Skin of body (tissue), 2 donors: ENCODE measurements around the gene MGAT1. TPM values are rescaled to one million over a fixed set of nuclear protein-coding genes. Genes with fewer than 3 reads are reported as not detected.
"Not testable (repeated sequence)": the region's sequence is repeated elsewhere in the genome, so short reads cannot be mapped to it uniquely, and the experiment has no call there.

ENCODE experiments used
- DNase-seq: peaks from one replicate; lab custom pipeline; 2025; lab: John Stamatoyannopoulos, UW
- total RNA-seq: library from RNA; depleted of rRNA; stranded (reverse); fragments of >200 nt; gene quantifications from one replicate; pipeline ENCODE4 v1.2.3, GENCODE V29; 2014

MGAT1 gene
- total RNA-seq, 1 donor from 2014 or later = 54.4 TPM

- DNase-seq = no peak
These were observed 4.4 kb upstream of the MGAT1 start for GRCh38 chr5:180807046-180807445.

DNA sequence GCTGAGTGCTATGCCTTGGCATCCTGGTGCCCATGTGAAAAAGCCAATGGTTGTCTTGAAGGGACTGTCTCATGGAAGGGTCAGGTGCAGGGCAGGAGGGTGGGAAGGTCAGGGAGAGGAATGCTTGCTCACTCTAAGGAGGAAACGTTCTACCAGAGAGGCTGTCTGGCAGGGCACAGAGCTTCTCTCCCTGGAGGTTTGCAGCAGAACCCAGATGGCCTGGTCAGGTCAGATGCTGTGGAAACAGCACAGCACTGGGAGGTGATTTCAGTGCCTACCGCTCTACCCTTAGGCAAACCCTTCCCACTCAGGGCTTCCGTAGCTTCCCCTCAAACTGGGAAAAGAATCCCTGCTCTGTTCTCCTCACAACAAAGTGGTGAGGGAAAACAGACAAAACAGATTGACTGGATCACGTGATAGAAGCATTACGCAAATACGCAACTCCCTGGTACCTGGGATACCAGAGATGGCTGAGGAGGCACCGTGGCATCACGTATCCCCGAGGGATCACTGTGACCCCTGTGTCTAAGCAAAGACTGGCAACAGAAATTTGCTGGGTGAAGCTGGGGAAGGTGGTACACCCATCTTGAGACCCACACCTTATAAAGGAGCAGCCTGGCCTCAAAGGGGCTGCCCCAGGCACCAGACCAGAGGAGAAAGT lies 3.9 kb upstream of the MGAT1 start:
- DNase-seq = no peak

DNA sequence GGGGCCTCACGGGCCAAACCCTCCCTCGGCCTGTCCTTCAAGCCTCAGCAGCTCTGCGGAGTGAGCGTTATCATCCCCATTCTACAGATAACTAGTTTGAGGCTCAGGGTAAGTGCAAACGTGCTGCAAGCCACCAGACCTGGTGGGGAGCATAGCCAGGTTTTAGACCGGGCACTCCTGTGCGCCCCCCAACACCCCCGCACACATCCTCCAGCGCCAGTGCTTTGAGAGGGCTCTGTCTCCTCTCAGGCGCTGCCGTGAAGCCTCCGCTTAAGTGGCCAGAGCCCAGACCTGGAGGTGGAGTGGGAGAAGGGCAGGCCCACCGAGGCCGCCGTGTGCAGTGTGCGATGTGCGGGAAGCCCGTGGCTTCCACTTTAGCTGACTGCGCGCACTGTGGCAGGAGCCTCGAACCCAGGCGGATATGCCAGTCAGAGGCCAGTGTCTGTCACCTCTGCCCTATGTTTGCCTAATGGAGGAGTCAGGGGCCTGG lies 1.6 kb upstream of the MGAT1 start:
- DNase-seq = no peak

- peak; percentile 51 for DNase-seq
These were observed 849 bp upstream of the MGAT1 start for GRCh38 chr5:180803181-180804128.

- DNase-seq = no peak
These were observed 846 bp downstream of the MGAT1 start for GRCh38 chr5:180801596-180802324.

GRCh38 chr5:180799902-180800801 lies 2.5 kb downstream of the MGAT1 start:
- DNase-seq = no peak

GRCh38 chr5:180799194-180799593 lies 3.4 kb downstream of the MGAT1 start:
- no peak for DNase-seq

DNA sequence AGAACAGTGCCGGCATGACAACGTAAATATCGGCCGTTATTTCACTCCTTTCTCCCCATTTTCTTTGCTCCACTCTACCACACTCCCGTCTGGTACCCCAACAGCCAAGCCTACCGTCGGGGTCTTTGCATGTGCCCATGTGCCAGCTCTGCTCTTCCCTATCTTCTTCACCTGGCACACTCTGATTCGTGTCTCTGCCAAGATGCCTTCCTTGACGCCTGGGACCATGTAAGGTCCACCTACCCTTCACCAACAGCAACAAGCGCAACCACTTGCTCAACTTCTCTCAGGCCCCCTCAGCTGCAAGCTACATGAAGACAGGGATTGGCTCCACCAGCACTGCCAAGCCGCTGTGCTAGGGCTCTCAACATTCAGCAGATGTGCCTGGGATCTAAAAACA lies 4.4 kb downstream of the MGAT1 start:
- DNase-seq = no peak

- DNase-seq = no peak
These were observed 5.1 kb downstream of the MGAT1 start for GRCh38 chr5:180797256-180798192.

GRCh38 chr5:180795771-180796313 lies 6.8 kb downstream of the MGAT1 start:
- no peak for DNase-seq

DNA sequence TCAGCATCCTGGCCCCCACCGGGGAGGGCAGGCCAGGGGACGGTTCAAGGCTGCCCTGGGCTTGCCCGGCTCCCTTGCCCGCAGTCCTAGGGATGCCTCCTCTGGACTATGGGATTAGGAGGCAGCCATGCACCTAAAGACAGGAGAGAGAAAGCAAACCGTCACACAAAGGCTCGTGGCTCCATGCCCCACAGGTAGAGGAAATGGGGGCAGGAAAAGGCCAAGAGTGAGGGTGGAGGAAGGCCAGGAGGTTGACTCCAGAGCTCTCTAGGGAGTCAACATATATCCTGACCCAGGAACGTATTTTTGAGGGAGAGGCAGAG lies 9.7 kb downstream of the MGAT1 start:
- DNase-seq = no peak

GRCh38 chr5:180792287-180792964 lies 10.2 kb downstream of the MGAT1 start:
- no peak for DNase-seq

DNA sequence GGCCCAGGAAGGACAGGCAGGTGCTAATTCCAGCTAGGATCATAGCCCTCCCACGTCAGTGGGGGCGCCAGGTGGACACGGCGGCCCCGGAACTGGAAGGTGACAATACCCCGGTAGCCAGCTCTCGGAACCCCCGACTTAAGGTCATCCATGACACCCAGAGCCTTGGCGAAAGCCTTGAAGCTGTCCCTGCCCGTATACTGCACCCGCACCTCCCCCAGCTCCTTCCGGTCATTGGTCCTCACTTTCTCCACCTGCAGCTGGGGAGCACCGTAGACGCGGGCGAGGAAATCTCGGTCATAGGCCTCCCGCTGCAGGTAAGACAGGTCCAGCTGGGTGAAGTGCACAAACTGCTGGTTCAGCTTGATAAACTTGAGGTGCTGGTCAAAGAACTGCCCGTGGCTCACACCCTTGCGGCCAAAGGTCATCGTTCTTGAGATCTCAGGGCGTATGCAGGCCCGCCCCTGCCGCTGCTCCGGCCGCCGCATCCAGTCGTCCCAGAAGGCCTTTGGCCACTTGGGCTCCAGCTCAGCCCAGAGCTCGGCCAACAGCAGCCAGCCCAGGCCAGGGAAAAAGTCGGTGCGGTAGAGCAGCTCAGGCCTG lies 10.9 kb downstream of the MGAT1 start:
- no peak for DNase-seq

- DNase-seq = no peak
These were observed 12.1 kb downstream of the MGAT1 start for GRCh38 chr5:180790524-180790923.

- DNase-seq = no peak
These were observed 12.6 kb downstream of the MGAT1 start for GRCh38 chr5:180790020-180790419.

GRCh38 chr5:180788651-180789410 lies 13.8 kb downstream of the MGAT1 start:
- not testable (repeated sequence) for DNase-seq

DNA sequence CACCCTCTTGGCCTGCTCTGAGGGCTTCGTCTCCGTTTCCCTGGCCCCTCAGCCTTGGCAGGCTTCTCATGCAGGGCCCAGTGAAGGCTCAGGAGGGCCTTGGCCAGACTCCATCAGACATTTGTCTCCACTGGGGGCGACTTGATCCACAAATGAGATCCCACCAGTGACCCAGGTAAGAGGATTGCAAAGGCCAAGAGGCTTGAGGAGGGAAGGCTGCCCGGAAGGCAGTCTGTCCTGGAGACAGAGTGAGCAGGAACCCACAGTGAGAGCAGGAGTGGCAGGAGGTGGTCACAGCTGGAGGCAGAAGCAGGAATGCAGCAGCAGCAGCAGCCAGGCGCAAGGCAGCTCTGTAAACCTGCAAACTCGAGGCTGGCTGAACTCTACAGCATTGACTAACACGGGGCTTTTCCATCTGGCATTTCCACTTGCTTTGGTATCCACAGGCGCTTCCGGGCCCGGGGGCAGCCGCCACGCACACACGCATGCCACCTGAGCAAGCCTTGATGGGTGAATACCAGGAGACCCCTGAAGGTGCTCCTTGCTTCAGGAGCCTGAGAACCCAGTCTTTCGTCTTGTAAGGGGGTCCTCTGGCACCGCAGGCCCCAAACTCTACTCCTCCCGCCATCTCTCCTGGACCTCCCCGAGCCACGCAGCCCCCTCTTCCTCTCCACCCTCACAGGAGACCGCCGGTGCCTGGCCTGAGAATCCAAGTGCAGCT lies 14.7 kb downstream of the MGAT1 start:
- DNase-seq = no peak
